CD4-positive, alpha-beta T cell (primary cell): ENCODE measurements around the gene LRRTM2. TPM values are rescaled to one million over a fixed set of nuclear protein-coding genes. Genes with fewer than 3 reads are reported as not detected.

Experiments
- ATAC-seq: fragments of 200-7000 bp; cut with Tn5 transposase; one replicate; pipeline ENCODE4 v1.10.0; 2022; ENCODE audit warnings: mild to moderate bottlenecking; ENCODE audit not compliant: poor library complexity
- CTCF ChIA-PET: fragments of 350-600 bp; sonication (Branson Sonifier 250); formaldehyde crosslinking; loops from one replicate; lab custom pipeline; 2021; ENCODE audit warnings: antibody characterized with exemption, inconsistent platforms; lab: Charles Lee
- POLR2A ChIA-PET: fragments of 350-600 bp; sonication (Branson Sonifier 250); formaldehyde crosslinking; loops from one replicate; lab custom pipeline; 2021; ENCODE audit warnings: antibody characterized with exemption, inconsistent platforms; lab: Charles Lee
- DNase-seq, 14 experiments: peaks; one replicate each; pipeline ENCODE4 v3.0.0-alpha.2; 2013 to 2020; ENCODE audit warnings: mixed read lengths in 2 of 14
- H3K27ac ChIP-seq, 2 donors: one replicate each; pipeline versions ENCODE4 v1.5.1 to v1.7.0; 2013; ENCODE audit warnings: low read length in 2 of 2, low read depth in 1 of 2, mild to moderate bottlenecking in 1 of 2
- H3K27me3 ChIP-seq, 2 experiments: 1 replicate in 1 of 2; 2 replicates in 1 of 2; pipeline versions ENCODE4 v1.6.1 to v1.7.0; 2013; ENCODE audit warnings: low read length in 2 of 2, control low read depth in 1 of 2, mild to moderate bottlenecking in 1 of 2, moderate library complexity in 1 of 2; ENCODE audit not compliant: insufficient read depth in 2 of 2, control insufficient read depth in 1 of 2
- H3K36me3 ChIP-seq: one replicate; pipeline ENCODE4 v1.6.1; 2013; ENCODE audit warnings: low read length, control low read depth; ENCODE audit not compliant: insufficient read depth
- H3K4me1 ChIP-seq: one replicate; pipeline ENCODE4 v1.6.1; 2013; ENCODE audit warnings: low read length, control low read depth; ENCODE audit not compliant: insufficient read depth
- H3K4me3 ChIP-seq: one replicate; pipeline ENCODE4 v1.5.1; 2013; ENCODE audit warnings: mild to moderate bottlenecking, low read length, moderate library complexity
- H3K9me3 ChIP-seq, 2 experiments: 1 replicate in 1 of 2; 2 replicates in 1 of 2; pipeline versions ENCODE4 v1.6.1 to v1.7.0; 2013; ENCODE audit warnings: low read length in 2 of 2, mild to moderate bottlenecking in 2 of 2, control low read depth in 1 of 2, moderate library complexity in 1 of 2; ENCODE audit not compliant: control insufficient read depth in 1 of 2, insufficient read depth in 1 of 2
- H3K27ac Mint-ChIP-seq: one replicate; pipeline ENCODE4 v1.8.0; 2020; ENCODE audit warnings: mixed read lengths
- H3K27me3 Mint-ChIP-seq: one replicate; pipeline ENCODE4 v1.8.0; 2021; ENCODE audit warnings: mixed read lengths
- H3K36me3 Mint-ChIP-seq: one replicate; pipeline ENCODE4 v1.8.0; 2021; ENCODE audit warnings: low read depth, mixed read lengths
- H3K4me1 Mint-ChIP-seq: one replicate; pipeline ENCODE4 v1.8.0; 2021; ENCODE audit warnings: low read depth, mixed read lengths
- H3K4me3 Mint-ChIP-seq: one replicate; pipeline ENCODE4 v1.8.0; 2020; ENCODE audit warnings: mild to moderate bottlenecking, mixed read lengths
- H3K9me3 Mint-ChIP-seq: one replicate; pipeline ENCODE4 v1.8.0; 2020; ENCODE audit warnings: mixed read lengths
- intact Hi-C, 2 experiments: fragments of 100-400 bp; cut with DNase I in 1 of 2; cut with micrococcal nuclease in 1 of 2; formaldehyde crosslinking; loops; one replicate each; pipeline versions ENCODE4 v1.15.1 to v1.9.0; 2023 to 2025; cut with DNase I, micrococcal nuclease
- total RNA-seq, 174 experiments: library from RNA in 2 of 174; stranded (reverse) in 2 of 174; gene quantifications; one replicate each; pipeline ENCODE4 v1.2.3 and lab custom pipeline; 2021 to 2026
- TF ChIP-seq, protein P1 (sequence below): fragments of 200-600 bp; IDR thresholded peaks from one replicate; pipeline ENCODE4 v1.8.0; 2022; ENCODE audit warnings: antibody characterized with exemption, mild to moderate bottlenecking

LRRTM2 gene
- total RNA-seq, 2 experiments from 2014 or later: 0.03 to 0.22 TPM

DNA sequence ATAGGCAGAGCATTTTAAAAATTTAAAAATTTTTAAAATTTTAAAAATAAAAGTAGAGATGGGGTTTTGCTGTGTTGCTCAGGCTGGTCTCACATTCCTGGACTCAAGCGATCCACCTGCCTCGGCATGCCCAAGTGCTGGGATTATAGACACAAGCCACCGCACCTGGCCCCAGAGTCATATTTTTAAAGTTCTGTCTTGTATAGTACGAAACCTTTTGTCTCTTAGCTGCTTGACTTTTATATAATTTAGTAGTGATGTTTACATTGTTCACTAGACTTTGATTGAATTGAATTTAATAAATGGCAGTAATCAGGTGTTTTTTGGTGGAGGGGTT is 31.0 kb downstream of the LRRTM2 start:
- Mint-ChIP-seq H3K27ac (no peak overlapping the region), H3K36me3 (no peaks in the 10 kb centered on the region), H3K9me3 (no peaks in the 10 kb centered on the region), H3K4me1 (no peaks in the 10 kb centered on the region), H3K27me3 (peaks cover 7% of the 10 kb centered on the region), H3K4me3 (no peak overlapping the region)
- Histone ChIP-seq H3K36me3 (no peaks in the 10 kb centered on the region), H3K4me1 (no peaks in the 10 kb centered on the region), H3K4me3 (no peak overlapping the region), H3K9me3 (no peaks in the 10 kb centered on the region), H3K27ac (no peak overlapping the region), H3K27me3 (no peaks in the 10 kb centered on the region)
- DNase-seq (no peak), ATAC-seq (no peak)
- CTCF ChIA-PET: no interaction called here
- POLR2A ChIA-PET: no interaction called here
- TF ChIP-seq, protein P1, sequence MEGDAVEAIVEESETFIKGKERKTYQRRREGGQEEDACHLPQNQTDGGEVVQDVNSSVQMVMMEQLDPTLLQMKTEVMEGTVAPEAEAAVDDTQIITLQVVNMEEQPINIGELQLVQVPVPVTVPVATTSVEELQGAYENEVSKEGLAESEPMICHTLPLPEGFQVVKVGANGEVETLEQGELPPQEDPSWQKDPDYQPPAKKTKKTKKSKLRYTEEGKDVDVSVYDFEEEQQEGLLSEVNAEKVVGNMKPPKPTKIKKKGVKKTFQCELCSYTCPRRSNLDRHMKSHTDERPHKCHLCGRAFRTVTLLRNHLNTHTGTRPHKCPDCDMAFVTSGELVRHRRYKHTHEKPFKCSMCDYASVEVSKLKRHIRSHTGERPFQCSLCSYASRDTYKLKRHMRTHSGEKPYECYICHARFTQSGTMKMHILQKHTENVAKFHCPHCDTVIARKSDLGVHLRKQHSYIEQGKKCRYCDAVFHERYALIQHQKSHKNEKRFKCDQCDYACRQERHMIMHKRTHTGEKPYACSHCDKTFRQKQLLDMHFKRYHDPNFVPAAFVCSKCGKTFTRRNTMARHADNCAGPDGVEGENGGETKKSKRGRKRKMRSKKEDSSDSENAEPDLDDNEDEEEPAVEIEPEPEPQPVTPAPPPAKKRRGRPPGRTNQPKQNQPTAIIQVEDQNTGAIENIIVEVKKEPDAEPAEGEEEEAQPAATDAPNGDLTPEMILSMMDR: no peak
- intact Hi-C loops: no loop called here

DNA sequence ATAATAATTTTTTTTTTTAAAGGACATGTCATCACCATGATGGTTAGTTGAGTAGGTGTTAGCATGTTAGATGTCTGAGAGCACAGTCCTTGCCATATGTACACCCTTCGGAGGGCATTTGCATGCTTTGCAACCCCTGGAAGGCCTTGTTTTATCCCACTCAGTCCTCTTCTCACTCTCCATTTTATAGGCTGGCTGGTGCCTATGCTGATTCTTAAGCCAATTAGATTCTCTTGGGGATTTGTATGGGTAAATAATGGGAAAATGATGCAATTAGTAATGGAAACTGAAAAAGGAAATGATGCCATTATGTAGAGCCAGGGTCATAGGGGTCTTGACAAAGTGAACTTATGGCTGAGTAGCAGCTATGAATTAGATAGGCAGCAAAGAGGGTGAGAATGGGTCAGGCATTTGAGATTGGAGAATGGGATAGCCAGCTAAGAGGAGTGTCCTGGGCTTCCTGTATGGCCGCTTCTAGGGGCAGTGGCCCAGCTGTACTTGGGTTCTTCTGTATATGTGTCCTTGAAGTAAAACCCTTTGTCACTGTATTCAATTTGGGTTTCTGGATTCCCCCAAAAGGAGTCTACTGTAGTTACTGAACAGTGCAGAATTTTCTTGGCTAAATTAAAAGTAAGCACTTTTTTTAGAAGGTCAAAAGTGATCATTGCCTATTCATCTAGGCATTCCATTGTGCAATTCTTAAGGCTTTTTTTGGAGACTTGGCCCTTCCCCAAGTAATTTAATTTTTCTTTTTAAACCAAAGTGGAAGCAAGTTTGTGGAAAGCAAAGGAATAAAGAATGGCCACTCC is 31.6 kb downstream of the LRRTM2 start:
- Mint-ChIP-seq H3K4me1 (no peaks in the 10 kb centered on the region), H3K27me3 (peaks cover 7% of the 10 kb centered on the region), H3K4me3 (no peak overlapping the region), H3K27ac (no peak overlapping the region), H3K9me3 (no peaks in the 10 kb centered on the region), H3K36me3 (no peaks in the 10 kb centered on the region)
- POLR2A ChIA-PET: no interaction called here
- Histone ChIP-seq H3K27me3 (no peaks in the 10 kb centered on the region), H3K36me3 (no peaks in the 10 kb centered on the region), H3K4me3 (no peak overlapping the region), H3K9me3 (no peaks in the 10 kb centered on the region), H3K4me1 (no peaks in the 10 kb centered on the region), H3K27ac (no peak overlapping the region)
- intact Hi-C loops: no loop called here
- no peak for DNase-seq
- no peak for ATAC-seq
- CTCF ChIA-PET: no interaction called here
- TF ChIP-seq, protein P1: no peak

DNA sequence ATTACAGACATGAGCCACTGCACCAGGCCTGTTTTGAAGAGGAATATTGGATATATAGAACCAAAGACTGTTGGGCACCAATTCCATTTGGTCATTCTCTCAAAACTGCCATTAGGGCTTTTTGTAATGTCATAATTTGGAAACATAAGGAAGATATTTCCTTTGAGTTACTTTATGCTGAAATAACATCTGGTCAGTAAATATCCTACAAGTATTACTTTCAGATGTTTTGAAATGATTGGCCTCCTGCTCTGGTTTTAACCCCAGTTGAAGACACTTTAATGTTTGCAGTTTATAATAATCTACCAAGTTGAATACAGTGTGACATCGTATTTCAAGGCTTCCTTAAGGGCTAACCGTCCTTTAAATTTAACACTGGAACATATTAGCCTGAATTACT is 33.6 kb downstream of the LRRTM2 start:
- Histone ChIP-seq H3K4me3 (no peak overlapping the region), H3K4me1 (no peaks in the 10 kb centered on the region), H3K27me3 (no peaks in the 10 kb centered on the region), H3K36me3 (no peaks in the 10 kb centered on the region), H3K9me3 (no peaks in the 10 kb centered on the region), H3K27ac (no peak overlapping the region)
- H3K4me1 Mint-ChIP-seq: no peaks in the 10 kb centered on the region
- H3K9me3 Mint-ChIP-seq: no peaks in the 10 kb centered on the region
- ChIA-PET POLR2A (no interaction called here), CTCF (no interaction called here)
- ATAC-seq (no peak), DNase-seq (no peak)
- no peak overlapping the region for H3K27ac Mint-ChIP-seq
- TF ChIP-seq, protein P1: no peak
- no peak overlapping the region for H3K4me3 Mint-ChIP-seq
- intact Hi-C loops: no loop called here
- H3K27me3 Mint-ChIP-seq: peaks cover 7% of the 10 kb centered on the region
- no peaks in the 10 kb centered on the region for H3K36me3 Mint-ChIP-seq
